IPS-NIHi7 (cell line): ENCODE measurements around the gene ASL.
"Not testable (repeated sequence)": the region's sequence is repeated elsewhere in the genome, so short reads cannot be mapped to it uniquely, and the experiment has no call there.

ENCODE experiments used
- DNase-seq: peaks from one replicate; pipeline ENCODE4 v3.0.0; 2012; ENCODE audit warnings: mixed read lengths; ENCODE audit errors: extremely low spot score

The ASL gene

DNA sequence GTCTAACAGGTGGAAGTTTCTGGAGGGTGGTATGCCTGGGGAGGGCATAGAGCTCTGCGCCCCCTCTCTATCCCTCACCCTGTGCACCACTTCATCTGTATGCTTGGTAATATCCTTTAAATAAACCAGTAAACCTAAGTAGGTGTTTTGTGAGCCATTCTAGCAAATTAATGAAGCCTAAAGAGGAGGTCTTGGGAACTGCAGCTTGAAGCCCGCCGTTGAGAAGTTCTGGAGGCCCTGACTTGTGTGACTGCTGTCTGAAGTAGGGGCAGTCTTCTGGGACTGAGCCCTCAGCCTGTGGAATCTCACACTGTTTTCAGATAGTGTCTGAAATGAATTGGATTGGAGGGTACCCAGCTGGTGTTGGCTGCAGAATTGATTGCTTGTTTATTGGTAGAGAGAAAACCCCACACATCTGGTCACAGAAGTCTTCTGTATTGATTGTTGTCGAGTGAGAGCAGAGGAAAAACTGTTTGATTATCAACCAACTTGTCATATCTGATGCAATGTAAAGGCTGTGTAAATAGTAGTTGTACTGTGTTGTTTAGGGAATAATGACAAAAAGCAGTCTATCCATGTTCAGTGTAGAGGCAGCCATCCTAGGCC, 43.7 kb downstream of the ASL start:
- DNase-seq, result no peak

DNA sequence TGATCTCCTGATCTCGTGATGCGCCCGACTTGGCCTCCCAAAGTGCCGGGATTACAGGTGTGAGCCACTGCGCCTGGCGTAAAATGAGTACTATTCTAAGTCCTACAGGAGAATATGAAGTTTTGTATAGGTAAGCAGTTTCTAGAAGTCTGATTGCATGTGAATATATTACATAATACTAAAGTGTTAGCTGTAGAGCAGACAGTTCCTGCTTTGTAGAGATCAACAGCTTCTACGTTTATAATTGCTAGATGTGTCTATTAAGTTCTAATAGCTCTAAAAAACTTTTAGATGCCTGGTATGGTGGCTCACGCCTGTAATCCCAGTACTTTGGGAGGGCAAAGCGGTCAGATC, 47.5 kb downstream of the ASL start:
- no peak for DNase-seq

DNA sequence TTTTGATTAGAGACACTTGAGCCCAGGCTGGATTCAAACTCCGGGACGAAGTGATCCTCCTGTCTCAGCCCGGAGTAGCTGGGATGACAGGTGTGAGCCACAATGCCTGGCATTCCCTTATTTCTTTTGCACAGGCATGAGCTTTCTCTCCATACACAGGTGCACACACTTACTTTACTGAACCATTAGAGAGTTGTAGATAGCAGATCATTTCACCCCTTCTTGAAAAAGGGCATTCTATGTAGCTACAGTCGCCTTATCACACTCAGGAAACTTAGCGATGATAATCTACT, 48.9 kb downstream of the ASL start:
- not testable (repeated sequence) for DNase-seq

DNA sequence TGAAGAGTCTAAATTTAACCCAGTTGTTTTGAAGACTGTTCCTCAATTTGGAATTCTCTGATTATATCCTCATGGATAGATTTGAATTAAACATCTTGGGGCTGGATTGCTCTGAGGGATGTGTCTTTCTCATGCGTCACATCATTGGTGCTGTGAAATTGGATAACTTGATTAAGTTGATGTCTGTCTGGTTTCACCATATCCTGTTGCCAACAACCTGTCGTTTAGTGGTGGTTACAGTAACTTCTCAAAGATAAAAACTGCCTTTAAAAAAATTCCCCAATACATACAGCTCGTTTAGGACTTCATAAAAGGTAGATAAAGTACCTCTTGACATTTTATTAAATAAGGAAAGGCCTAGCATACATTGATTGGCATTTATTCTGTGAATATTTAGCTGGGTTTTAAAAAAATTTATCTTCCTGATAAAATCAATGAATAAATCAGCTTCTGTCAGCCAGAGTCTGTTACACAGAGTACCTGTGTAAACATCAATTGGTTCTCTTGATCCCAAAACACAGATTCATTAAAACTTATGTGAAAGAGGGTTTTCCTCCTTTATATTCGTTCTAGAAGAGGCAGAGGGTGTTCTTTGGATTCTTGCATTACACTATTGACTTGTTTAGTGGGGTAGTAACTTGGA, 49.6 kb downstream of the ASL start:
- no peak for DNase-seq

DNA sequence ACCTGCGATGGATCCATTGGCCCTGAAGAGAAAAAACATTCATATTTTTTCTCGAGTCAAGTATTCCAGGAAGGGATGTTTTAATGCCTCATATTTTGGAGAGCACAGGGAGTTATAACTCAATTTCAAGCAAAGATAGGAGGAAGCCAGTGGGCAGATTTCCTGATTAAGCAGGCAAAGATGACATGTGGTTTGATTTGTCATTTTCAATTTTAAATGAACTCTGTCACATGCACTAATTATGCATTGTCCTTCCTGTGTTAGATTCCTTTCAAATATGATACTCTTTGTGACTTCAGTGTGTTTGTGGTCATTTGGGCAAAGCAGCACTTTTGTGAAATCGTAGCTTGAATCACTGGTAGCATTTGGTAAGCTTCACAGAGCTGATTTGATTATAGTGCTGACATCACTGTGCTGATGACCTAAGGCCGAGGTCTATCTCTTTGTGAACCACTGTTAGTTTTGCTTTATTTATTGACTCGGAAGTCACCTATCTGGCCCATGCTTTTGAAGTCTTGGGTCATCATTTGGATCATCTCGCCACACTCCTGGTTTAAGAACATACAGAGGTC, 50.2 kb downstream of the ASL start:
- DNase-seq, result not testable (repeated sequence)

DNA sequence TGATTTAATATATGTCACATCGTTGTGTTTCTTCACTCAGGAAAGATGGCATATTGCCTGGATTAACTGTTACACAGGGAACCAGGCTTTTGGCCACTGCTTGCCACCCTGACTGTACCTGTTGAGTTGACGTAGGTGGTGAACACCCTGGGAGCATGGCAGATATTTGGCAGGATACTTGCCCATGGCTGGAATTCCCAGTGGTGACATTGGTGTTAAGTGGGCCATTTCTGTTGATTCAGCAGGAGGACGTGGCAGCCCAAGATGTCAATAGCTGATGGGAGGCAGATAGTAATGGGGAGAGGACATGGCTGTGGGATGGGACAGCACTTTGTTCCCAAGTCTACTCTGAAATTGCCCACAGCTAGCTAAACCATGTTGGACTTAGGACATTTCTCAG, 51.6 kb downstream of the ASL start:
- not testable (repeated sequence) for DNase-seq

DNA sequence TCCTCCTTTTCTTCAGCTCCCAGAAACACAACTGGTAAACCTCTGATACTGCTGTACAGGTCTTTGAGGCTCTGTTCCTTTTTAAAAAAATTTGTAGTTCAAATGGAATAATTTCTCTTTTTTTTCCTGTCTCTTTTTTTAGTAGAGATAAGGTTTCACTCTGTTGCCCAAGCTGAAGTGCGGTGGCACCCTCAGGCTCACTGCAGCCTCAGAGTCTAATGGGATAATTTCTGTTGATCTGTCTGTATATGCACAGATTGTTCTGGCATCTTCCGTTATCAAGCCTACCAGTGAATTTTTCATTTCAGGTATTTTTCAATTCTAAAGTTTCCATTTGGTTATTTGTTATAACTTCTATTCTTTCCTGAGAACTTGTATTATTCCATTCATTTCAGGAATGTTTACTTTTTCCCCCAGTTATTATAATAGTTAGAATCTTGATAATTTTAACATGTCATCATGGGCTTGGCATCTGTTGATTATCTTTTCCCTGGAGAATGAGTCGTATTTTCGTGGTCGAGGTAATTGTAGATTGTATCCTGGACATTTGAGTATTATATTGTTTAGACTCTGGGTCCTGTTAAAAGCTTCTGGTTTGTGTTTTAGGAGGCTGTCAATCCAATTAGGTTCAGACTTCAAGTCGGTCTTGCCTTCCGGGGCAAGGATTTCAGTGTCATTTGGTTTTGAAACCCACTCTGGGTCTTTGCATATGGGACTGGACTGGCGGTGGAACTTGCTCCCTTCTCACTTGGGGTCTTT, 63.6 kb downstream of the ASL start:
- no peak for DNase-seq

DNA sequence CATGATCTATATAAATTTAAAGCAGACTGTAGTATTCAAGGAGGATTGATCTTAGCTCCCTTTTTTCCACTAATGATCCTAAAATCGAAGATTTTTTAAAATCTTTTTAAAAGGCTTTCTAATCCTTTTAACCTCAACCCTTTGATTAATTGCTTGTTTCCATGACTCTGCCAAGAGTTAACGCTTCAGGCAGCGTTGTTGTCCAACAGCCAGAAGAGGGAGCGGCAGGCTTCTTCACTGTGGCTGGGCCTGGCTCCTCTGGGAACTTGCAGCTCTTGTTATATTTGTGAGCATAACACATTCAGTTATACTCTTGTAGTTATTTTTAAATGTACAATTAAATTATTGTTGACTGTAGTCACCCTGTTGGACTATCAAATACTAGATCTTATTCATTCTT, 65.3 kb downstream of the ASL start:
- peak; percentile 36 for DNase-seq

DNA sequence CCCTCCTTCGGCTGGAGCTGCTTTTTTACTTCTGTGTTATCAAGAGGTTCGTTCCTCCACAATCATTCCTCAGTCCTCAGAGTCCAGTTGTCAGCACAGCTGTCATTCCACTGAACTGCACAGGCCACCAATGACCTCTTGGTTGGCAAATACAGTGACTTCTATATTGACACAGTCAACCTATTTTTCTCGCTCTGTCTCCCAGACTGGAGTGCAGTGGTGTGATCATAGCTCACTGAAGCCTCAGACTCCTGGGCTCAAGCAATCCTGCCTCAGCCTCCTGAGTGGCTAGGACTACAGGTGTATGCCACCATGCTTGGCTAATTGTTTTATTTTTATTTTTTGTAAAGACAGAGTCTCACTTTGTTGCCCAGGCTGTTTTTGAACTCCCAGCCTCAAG, 66.7 kb downstream of the ASL start:
- DNase-seq, result no peak

DNA sequence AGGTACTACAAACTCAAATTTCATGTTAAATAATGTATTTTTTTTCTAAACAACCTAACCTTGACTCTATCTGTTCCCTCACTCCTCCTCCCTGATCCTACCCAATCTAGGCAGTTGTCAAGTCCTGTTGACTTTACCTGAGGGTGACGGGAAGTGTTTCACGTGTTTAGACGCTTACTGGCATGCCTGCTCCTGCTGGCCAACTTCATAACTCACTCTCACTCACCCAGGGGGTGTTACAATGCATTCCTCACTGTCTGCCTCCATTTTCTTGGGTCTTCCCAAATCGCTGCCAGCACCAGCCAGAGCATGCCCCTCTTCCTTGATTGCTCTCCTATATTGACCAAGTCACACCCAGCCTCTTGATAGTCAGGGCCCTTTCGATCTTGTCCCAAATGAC, 67.4 kb downstream of the ASL start:
- DNase-seq, result no peak
